Activated CD8-positive, alpha-beta T cell treated with anti-CD3 and anti-CD28 coated beads, Interleukin-2, amount 10 ng/mL, durations not matched to agents 7 days and 5 days (primary cell): ENCODE measurements around the gene STKLD1. TPM values are rescaled to one million over a fixed set of nuclear protein-coding genes. Genes with fewer than 3 reads are reported as not detected.
"Not testable (repeated sequence)": the region's sequence is repeated elsewhere in the genome, so short reads cannot be mapped to it uniquely, and the experiment has no call there.

ENCODE experiments used
- ATAC-seq: fragments of 150-1000 bp; cut with Tn5 transposase; one replicate; pipeline ENCODE4 v1.10.0; 2021; ENCODE audit warnings: moderate library complexity
- CTCF ChIA-PET: fragments of 350-600 bp; sonication (Branson Sonifier 250); formaldehyde crosslinking; loops from one replicate; lab custom pipeline; 2021; ENCODE audit warnings: antibody characterized with exemption; lab: Charles Lee
- POLR2A ChIA-PET: fragments of 350-600 bp; sonication (Branson Sonifier 250); formaldehyde crosslinking; loops from one replicate; lab custom pipeline; 2021; ENCODE audit warnings: antibody characterized with exemption; lab: Charles Lee
- DNase-seq: peaks from one replicate; pipeline ENCODE4 v3.0.0-alpha.2; 2020
- H3K27ac Mint-ChIP-seq: one replicate; pipeline ENCODE4 v1.8.0; 2021; ENCODE audit warnings: mild to moderate bottlenecking, mixed read lengths
- H3K27me3 Mint-ChIP-seq: one replicate; pipeline ENCODE4 v1.8.0; 2021; ENCODE audit warnings: low read depth, mixed read lengths
- H3K36me3 Mint-ChIP-seq: one replicate; pipeline ENCODE4 v1.8.0; 2021; ENCODE audit warnings: low read depth, mixed read lengths
- H3K4me1 Mint-ChIP-seq: one replicate; pipeline ENCODE4 v1.8.0; 2021; ENCODE audit warnings: low read depth, mixed read lengths
- H3K4me3 Mint-ChIP-seq: one replicate; pipeline ENCODE4 v1.8.0; 2021; ENCODE audit warnings: mild to moderate bottlenecking, mixed read lengths
- H3K9me3 Mint-ChIP-seq: one replicate; pipeline ENCODE4 v1.8.0; 2022; ENCODE audit warnings: mixed read lengths; ENCODE audit not compliant: insufficient read depth
- total RNA-seq, 2 experiments: library from RNA; stranded (reverse); gene quantifications; one replicate each; pipeline ENCODE4 v1.2.3, GENCODE V29; 2021

The STKLD1 gene
- total RNA-seq, 2 experiments from 2014 or later = 0.71 to 0.76 TPM

GRCh38 chr9:133385452-133385851, 9.3 kb downstream of the STKLD1 start:
- H3K27ac Mint-ChIP-seq = no peak overlapping the region
- H3K9me3 Mint-ChIP-seq = no peaks in the 10 kb centered on the region
- H3K36me3 Mint-ChIP-seq = no peaks in the 10 kb centered on the region
- DNase-seq = no peak
- H3K4me1 Mint-ChIP-seq = no peaks in the 10 kb centered on the region
- CTCF ChIA-PET = no interaction called here
- H3K4me3 Mint-ChIP-seq = no peak overlapping the region
- POLR2A ChIA-PET = interaction anchor here (0.8 kb wide), 1 partner anchor 10 kb away, joined by 3 read pairs; no protein-coding TSS in a partner anchor
- ATAC-seq = no peak
- H3K27me3 Mint-ChIP-seq = no peaks in the 10 kb centered on the region

- Mint-ChIP-seq H3K9me3 (no peaks in the 10 kb centered on the region), H3K4me3 (no peak overlapping the region), H3K27me3 (no peaks in the 10 kb centered on the region), H3K36me3 (no peaks in the 10 kb centered on the region), H3K4me1 (no peaks in the 10 kb centered on the region), H3K27ac (no peak overlapping the region)
- DNase-seq (no peak), ATAC-seq (no peak)
- POLR2A ChIA-PET = interaction anchor here (0.9 kb wide), 1 partner anchor 9 kb away, joined by 3 read pairs; no protein-coding TSS in a partner anchor
- CTCF ChIA-PET = no interaction called here
Measured at GRCh38 chr9:133386338-133386737, 10.2 kb downstream of the STKLD1 start.

- DNase-seq (no peak), ATAC-seq (no peak)
- no peaks in the 10 kb centered on the region for H3K36me3 Mint-ChIP-seq
- no peak overlapping the region for H3K4me3 Mint-ChIP-seq
- ChIA-PET POLR2A (interaction anchor here (0.6 kb wide), 1 partner anchor 24 kb away, joined by 4 read pairs; no protein-coding TSS in a partner anchor), CTCF (no interaction called here)
- H3K27ac Mint-ChIP-seq = no peak overlapping the region
- H3K27me3 Mint-ChIP-seq = no peaks in the 10 kb centered on the region
- no peaks in the 10 kb centered on the region for H3K9me3 Mint-ChIP-seq
- H3K4me1 Mint-ChIP-seq = no peaks in the 10 kb centered on the region
Measured at GRCh38 chr9:133387680-133388079, 11.5 kb downstream of the STKLD1 start.

GRCh38 chr9:133389025-133389557, 12.9 kb downstream of the STKLD1 start:
- no peaks in the 10 kb centered on the region for H3K27me3 Mint-ChIP-seq
- H3K4me1 Mint-ChIP-seq = no peaks in the 10 kb centered on the region
- H3K36me3 Mint-ChIP-seq = no peaks in the 10 kb centered on the region
- no peak overlapping the region for H3K27ac Mint-ChIP-seq
- CTCF ChIA-PET = no interaction called here
- DNase-seq = no peak
- H3K9me3 Mint-ChIP-seq = no peaks in the 10 kb centered on the region
- POLR2A ChIA-PET = no interaction called here
- no peak for ATAC-seq
- no peak overlapping the region for H3K4me3 Mint-ChIP-seq

- no peaks in the 10 kb centered on the region for H3K27me3 Mint-ChIP-seq
- H3K9me3 Mint-ChIP-seq = no peaks in the 10 kb centered on the region
- no peaks in the 10 kb centered on the region for H3K4me1 Mint-ChIP-seq
- no peak for ATAC-seq
- ChIA-PET CTCF (no interaction called here), POLR2A (no interaction called here)
- no peak overlapping the region for H3K4me3 Mint-ChIP-seq
- H3K36me3 Mint-ChIP-seq = no peaks in the 10 kb centered on the region
- no peak for DNase-seq
- H3K27ac Mint-ChIP-seq = no peak overlapping the region
Measured at GRCh38 chr9:133389562-133389961, 13.4 kb downstream of the STKLD1 start.

- Mint-ChIP-seq H3K27ac (no peak overlapping the region), H3K4me3 (no peak overlapping the region), H3K36me3 (no peaks in the 10 kb centered on the region), H3K4me1 (no peaks in the 10 kb centered on the region), H3K9me3 (no peaks in the 10 kb centered on the region), H3K27me3 (no peaks in the 10 kb centered on the region)
- CTCF ChIA-PET = no interaction called here
- POLR2A ChIA-PET = interaction anchor here (0.6 kb wide), 1 partner anchor 29 kb away, joined by 4 read pairs; no protein-coding TSS in a partner anchor
- DNase-seq (no peak), ATAC-seq (no peak)
Measured at GRCh38 chr9:133390713-133391112, 14.5 kb downstream of the STKLD1 start.

- H3K4me3 Mint-ChIP-seq, H3K27me3 Mint-ChIP-seq, H3K36me3 Mint-ChIP-seq, CTCF ChIA-PET, H3K4me1 Mint-ChIP-seq, ATAC-seq, H3K27ac Mint-ChIP-seq, DNase-seq, POLR2A ChIA-PET, H3K9me3 Mint-ChIP-seq: not testable (repeated sequence)
Measured at GRCh38 chr9:133391449-133391848, 15.3 kb downstream of the STKLD1 start.

GRCh38 chr9:133392308-133392707, 16.1 kb downstream of the STKLD1 start:
- DNase-seq, H3K4me3 Mint-ChIP-seq, POLR2A ChIA-PET, H3K27ac Mint-ChIP-seq, CTCF ChIA-PET, H3K36me3 Mint-ChIP-seq, ATAC-seq, H3K9me3 Mint-ChIP-seq, H3K27me3 Mint-ChIP-seq, H3K4me1 Mint-ChIP-seq: not testable (repeated sequence)

GRCh38 chr9:133393399-133393798, 17.2 kb downstream of the STKLD1 start:
- ChIA-PET POLR2A (no interaction called here), CTCF (no interaction called here)
- Mint-ChIP-seq H3K4me1 (no peaks in the 10 kb centered on the region), H3K36me3 (no peaks in the 10 kb centered on the region), H3K9me3 (no peaks in the 10 kb centered on the region), H3K27ac (no peak overlapping the region), H3K4me3 (no peak overlapping the region), H3K27me3 (no peaks in the 10 kb centered on the region)
- DNase-seq = no peak
- ATAC-seq = no peak

GRCh38 chr9:133394687-133395271, 18.6 kb downstream of the STKLD1 start:
- Mint-ChIP-seq H3K27ac (no peak overlapping the region), H3K9me3 (no peaks in the 10 kb centered on the region), H3K27me3 (no peaks in the 10 kb centered on the region), H3K36me3 (no peaks in the 10 kb centered on the region), H3K4me1 (no peaks in the 10 kb centered on the region), H3K4me3 (no peak overlapping the region)
- ChIA-PET CTCF (interaction anchor here (0.9 to 2.0 kb wide), 2 partner anchors 11 to 18 kb away, joined by 3 to 5 read pairs; no protein-coding TSS in a partner anchor), POLR2A (interaction anchor here (1.5 kb wide), 1 partner anchor 24 kb away, joined by 4 read pairs; no protein-coding TSS in a partner anchor)
- ATAC-seq (no peak), DNase-seq (no peak)

- POLR2A ChIA-PET = interaction anchor here (0.7 kb wide), 1 partner anchor 112 kb away, joined by 3 read pairs; no protein-coding TSS in a partner anchor
- H3K4me3 Mint-ChIP-seq = no peak overlapping the region
Measured at GRCh38 chr9:133396952-133397351, 20.8 kb downstream of the STKLD1 start.

GRCh38 chr9:133397370-133397769, 21.2 kb downstream of the STKLD1 start:
- H3K9me3 Mint-ChIP-seq = no peaks in the 10 kb centered on the region

More at GRCh38 chr9:133396952-133397351, 20.8 kb downstream of the STKLD1 start:
- H3K27me3 Mint-ChIP-seq = no peaks in the 10 kb centered on the region
- no peak overlapping the region for H3K27ac Mint-ChIP-seq
- CTCF ChIA-PET = interaction anchor here (1.3 kb wide), 1 partner anchor 20 kb away, joined by 5 read pairs; the partner anchor contains the start of gene STKLD1
- no peak for ATAC-seq
- no peak for DNase-seq
- peaks cover 2% of the 10 kb centered on the region for H3K4me1 Mint-ChIP-seq
- H3K36me3 Mint-ChIP-seq = peaks cover 2% of the 10 kb centered on the region
- no peaks in the 10 kb centered on the region for H3K9me3 Mint-ChIP-seq

More at GRCh38 chr9:133397370-133397769, 21.2 kb downstream of the STKLD1 start:
- ATAC-seq (no peak), DNase-seq (no peak)
- Mint-ChIP-seq H3K4me1 (peaks cover 5% of the 10 kb centered on the region), H3K27me3 (no peaks in the 10 kb centered on the region), H3K4me3 (no peak overlapping the region), H3K36me3 (peaks cover 2% of the 10 kb centered on the region), H3K27ac (no peak overlapping the region)
- CTCF ChIA-PET = interaction anchor here (1.3 kb wide), 1 partner anchor 21 kb away, joined by 5 read pairs; the partner anchor contains the start of gene STKLD1
- POLR2A ChIA-PET = no interaction called here
